ENCODE measurements around the gene KRT84.
"Not testable (repeated sequence)": the region's sequence is repeated elsewhere in the genome, so short reads cannot be mapped to it uniquely, and the experiment has no call there.

Gene KRT84

DNA sequence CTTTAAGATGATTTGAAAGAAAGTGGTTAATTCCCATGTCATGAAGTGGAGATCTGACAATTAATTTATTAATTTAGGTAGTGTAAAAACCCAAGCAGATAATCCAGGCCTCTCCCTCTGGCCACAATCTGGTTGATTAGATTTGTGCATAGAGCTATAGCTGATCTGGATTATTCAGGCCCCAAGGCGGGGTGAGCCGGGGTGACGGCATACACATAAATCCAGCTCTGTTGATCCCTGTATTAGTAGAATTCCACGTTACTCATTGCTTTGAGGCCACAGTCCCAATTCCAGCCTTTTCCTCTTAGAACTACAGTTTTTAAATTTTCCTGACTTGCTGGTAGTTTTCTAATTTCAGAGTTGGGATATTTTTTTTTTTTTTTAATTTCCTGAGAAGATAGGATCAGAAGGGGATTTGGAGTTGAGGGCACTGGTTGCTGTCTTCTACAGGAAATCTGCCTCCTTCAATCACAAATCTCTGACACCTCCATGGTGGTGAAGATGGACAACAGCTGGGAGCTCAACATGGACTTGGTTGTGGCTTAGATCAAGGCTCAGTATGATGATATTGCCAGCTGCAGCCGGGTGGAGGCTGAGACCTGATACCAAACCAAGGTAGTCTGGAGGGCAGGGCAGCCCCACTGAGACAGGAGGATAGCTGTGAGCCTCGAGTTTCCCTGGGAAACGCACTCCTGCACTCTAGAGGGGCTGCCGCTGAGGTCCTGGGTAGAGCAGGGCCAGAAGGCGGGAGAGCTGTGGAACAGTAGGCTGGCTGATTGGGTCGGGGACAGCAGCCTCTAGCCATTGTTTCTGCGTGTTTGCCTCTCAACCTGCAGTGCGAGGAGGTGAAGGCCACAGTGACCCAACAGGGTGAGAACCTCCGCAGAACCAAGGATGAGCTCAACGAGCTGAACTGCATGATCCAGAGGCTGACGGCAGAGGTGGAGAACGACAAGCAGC, 37.6 kb downstream of the KRT84 start:
- in situ Hi-C loops (cut with MboI; ENCODE audit: low sequenced_read_pairs): no loop called here

DNA sequence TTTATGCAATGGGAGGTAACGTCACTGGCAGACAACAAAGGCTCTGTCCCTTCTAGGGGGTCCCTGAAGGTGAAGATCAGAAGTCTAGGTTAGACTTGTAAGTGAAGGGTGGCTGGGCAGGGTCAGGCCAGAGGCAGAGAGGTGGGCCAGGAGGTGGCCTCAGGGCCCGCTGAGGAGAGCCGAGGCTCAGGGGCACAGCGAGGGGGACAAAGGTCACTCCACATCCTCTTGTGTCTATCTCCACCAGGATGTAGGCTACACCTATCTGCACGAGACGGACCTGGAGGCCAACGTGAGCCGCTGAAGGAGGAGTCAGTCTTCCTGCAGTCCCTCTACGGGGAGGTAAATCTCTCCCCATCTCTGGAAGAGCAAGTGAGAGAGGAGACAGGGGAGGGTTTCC, 38.4 kb downstream of the KRT84 start:
- in situ Hi-C loops (cut with MboI; ENCODE audit: low sequenced_read_pairs): no loop called here

DNA sequence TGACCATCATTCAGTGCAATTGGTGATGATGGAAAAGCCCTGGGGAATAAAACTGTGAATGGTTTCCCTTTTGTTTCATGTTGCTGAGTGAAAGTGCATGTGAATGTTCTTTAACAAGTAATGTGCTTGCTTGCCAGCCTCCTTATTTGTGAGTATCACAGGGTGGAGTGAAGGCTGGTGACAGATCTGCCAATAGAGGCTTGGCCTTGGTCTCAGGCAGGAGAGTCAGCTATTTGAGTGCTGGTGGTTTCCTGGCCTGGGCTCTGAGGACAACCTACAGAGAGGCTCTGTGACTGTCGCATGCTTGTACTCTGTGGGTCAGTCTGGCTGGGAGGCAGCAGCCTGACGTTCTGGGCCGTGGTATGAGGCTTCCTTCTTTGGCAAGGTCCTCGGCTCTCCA, 38.9 kb downstream of the KRT84 start:
- in situ Hi-C loops (cut with MboI; ENCODE audit: low sequenced_read_pairs): no loop called here

DNA sequence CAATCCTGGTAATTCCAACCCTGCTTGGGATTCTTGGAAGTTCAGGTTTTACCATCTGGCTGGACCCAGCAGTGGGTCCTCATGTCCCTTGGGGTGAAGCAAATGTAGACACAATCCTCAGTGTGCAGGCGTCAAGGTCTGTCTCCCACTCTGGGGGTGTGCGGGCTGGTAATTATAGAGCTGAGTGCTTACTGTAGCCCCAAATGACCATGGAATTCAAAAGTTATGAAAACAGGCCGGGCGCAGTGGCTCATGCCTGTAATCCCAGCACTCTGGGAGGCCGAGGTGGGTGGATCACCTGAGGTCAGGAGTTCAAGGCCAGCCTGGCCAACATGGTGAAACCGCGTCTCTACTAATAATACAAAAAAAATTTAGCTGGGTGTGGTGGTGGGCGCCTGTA, 40.4 kb downstream of the KRT84 start:
- in situ Hi-C loops (cut with MboI; ENCODE audit: low sequenced_read_pairs): not testable (repeated sequence)

DNA sequence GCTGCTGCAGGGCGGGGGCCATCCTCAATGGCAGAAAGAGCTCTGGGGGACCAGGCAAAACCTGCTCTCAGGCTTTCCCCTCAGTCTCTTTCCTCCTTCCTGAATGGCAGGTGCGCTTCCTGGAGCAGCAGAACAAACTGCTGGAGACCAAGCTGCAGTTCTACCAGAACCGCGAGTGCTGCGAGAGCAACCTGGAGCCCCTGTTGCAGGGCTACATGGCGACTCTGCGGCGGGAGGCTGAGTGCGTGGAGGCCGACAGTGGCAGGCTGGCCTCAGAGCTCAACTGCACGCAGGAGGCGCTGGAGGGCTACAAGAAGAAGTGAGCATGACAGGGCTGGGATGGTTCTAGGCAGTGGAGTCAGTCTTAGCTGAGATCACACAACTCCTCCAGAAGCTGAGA, 41.3 kb downstream of the KRT84 start:
- in situ Hi-C loops (cut with MboI; ENCODE audit: low sequenced_read_pairs): no loop called here

DNA sequence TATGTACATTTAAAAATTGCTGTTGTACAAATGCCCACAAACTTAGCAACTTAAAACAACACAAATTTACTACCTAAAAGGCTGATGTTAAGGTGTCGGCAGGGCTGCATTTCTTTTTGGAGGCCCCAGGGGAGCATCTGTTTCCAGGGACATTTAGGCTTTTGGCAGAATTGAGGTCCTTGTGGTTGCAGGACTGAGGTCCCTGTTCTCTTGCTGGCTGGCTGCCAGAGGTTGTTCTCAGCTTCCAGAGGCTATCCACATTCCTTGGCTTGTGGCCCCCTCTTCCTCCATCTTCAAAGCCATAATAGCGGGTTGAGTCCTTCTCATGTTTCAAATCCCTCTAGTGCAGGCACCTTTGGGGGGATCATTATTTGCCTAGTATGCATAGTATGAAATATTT, 41.9 kb downstream of the KRT84 start:
- in situ Hi-C loops (cut with MboI; ENCODE audit: low sequenced_read_pairs): no loop called here

DNA sequence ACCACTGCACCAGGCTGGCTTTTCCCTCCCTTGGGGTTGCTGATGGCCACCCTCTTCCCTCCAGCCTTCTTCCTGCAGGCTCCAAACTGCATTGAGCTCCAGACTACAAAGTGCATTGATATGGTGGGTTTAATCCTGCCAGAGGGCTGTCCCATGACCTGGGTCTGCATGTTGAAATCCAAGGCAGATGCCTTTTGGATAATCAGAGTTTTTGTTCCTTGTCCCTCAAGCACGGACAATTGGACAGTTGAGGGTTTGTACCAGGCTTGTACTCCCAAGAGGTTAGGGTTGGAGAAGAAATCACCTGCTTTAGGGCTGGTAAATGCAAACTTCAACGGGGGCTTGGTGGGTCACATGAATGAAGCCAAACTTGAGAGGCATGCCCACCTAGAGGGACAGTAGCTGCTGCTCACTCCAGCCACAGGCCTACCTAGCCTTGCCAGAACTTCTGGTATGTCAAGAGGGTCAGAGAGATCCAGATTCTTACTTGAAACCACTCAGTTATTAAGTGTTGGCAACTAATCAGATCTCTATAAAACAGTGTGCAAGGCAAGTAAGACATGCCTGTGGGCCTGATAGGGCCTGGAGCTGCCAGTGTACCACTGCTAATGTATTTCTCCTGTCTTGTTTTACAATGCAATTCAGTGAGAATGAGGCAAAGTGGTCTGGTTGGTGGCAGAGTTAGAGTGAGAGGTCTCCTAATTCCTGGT, 42.5 kb downstream of the KRT84 start:
- in situ Hi-C loops (cut with MboI; ENCODE audit: low sequenced_read_pairs): no loop called here

DNA sequence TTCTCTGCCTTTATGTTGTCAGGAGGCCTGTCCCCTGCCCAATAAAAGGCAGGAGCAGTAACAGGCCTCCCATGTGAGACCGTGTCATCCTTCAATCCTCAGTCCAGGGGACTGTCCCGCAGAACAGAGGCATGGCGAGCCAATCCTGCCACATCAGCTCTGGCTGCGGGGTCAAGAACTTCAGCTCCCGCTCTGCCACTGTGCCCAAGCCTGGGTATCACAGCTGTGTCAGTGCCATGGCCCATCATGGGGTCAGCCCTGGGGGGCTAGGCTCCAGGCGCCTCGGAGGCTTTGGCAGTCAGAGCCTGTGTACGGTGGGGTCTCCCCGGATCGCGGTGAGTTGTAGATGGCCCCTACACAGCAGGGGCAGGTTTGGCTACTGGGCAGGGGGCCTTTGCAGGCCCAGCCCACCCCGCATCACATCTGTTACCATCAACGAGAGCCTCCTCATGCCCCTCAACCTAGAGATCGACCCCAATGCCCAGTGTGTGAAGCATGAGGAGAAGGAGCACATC, 44.3 kb downstream of the KRT84 start:
- in situ Hi-C loops (cut with MboI; ENCODE audit: low sequenced_read_pairs): no loop called here

DNA sequence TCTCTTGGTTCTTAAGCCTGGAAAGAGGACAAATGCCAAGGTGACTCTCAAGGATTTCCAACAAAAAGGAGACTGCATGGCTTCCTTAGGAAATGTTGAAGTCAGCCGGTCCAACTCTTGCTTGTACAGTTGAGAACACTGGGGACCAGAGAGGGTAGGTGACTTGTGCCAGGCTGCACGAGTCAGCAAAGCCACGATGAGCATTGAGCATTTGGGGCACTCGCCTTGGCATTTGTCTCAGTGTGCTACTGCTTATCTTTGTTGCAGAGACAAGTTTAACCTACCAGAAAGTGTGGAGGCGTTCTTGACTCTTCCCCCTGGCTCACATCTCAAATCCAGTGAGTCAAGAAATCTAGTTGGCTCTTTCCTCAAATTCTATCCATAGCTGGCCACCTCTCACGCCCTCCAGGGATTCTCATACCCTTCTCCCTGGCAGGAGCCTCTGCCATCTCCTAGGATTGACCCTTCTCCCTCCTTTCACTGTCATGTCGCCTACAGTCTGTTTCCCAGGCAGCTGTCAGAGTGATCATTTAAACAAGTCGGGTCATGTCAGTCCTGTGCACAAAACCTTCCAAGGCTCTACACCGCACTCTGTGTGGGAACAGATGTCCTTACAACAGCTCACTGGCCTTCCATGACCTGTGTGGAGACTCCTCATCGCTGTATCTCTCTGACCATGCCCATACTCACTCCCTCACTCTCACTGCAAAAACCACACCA, 47.1 kb downstream of the KRT84 start:
- in situ Hi-C loops (cut with MboI; ENCODE audit: low sequenced_read_pairs): no loop called here

DNA sequence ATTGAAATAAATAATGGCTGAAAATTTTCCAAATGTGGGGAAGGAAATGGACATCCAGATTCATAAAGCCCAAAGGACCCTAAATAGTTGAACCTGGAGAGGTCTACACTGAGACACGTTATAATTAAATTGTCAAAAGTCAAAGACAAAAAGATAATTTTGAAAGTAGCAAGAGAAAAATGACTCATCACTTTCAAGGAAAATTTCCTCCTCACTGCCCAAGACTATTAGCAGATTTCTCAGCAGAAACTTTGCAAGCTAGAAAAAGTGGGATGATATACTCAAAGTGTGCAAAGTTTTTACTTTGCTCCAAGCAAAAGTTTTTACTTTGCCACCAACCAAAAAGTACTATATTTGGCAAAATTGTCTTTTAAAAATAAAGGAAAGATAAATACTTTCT, 48.4 kb downstream of the KRT84 start:
- in situ Hi-C loops (cut with MboI; ENCODE audit: low sequenced_read_pairs): no loop called here

DNA sequence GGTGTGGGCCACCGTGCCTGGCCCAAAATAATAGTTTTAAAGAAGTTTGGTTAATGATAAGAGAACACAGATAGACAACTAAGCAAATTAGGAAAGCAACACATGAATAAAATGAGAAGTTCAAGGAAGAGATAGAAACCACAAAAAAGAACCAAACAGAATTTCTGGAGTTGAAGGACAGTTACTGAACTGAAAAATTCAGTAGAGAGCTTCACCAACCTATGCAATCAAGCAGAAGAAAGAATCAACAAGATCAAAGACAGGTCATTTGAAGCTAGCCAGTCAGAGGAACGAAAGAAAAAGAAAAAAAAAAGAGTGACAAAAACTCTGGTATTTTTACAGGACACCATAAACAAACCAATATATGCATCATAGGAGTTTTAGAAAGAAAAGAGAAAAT, 48.8 kb downstream of the KRT84 start:
- in situ Hi-C loops (cut with MboI; ENCODE audit: low sequenced_read_pairs): no loop called here

DNA sequence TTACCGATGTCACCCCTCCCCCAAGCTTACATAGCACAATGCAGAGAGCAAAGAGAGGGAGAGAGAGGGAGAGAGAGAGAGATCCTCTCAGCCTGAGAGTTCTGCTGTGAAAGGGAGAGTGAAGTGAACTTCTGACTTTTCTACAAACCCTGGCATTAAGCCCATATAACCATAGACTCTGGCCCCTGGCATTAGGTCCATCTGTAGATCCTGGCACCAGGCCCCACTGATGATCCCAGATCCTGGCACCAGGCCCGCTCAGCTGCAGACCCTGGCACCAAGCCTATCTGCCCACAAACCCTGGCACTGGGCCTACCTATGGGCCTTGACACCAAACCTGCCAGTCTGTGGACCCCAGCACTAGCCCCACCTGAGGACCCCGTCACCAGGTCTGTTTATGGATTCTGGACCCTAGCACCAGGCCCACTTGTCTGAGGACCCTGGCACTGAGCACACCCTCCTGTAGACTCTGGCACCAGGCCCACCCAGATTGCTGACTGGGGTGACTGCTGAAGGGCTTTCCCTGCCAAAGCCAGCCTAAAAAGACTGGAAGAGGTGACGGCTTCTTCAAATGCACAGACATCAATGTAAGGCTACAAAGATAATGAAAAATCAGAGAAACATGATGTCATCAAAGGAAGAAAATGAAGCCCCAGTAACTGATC, 49.7 kb downstream of the KRT84 start:
- in situ Hi-C loops (cut with MboI; ENCODE audit: low sequenced_read_pairs): no loop called here

DNA sequence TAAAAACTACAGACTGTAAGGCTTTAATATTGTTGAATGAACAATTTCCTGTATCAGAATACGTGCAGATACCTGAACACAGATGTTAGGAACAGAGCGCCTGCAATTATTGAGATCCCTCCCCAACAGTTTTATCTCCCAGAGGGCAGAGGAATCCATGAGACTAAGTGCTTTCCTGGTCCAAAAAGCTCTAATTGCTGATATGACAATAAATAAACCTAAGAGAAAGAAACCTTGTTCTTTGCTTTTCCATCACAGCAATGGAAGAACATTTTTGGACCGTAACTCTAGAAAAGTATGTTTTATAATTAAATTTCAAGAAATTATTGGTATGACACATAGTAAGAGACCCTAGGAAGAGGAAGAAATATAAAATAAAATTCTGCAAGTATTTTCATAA, 51.3 kb downstream of the KRT84 start:
- in situ Hi-C loops (cut with MboI; ENCODE audit: low sequenced_read_pairs): no loop called here

DNA sequence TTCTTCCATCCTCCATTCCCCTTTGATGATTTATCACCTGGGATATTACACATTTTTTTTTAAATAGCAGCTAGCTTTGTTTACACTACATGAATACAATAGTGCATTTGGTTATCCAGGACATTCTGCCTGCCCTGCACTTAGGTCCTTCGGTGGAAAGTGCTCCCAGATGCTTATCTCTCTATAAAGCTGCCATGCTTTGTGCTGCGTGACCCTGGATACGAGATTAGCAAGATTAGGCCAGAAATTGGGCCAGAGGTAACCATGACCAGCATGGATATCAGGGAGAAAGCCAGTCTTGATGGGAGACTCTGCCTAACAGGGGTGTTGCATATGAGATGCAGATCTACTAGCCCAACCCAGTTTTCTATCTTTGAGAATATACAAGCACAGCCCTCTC, 52.1 kb downstream of the KRT84 start:
- in situ Hi-C loops (cut with MboI; ENCODE audit: low sequenced_read_pairs): no loop called here

DNA sequence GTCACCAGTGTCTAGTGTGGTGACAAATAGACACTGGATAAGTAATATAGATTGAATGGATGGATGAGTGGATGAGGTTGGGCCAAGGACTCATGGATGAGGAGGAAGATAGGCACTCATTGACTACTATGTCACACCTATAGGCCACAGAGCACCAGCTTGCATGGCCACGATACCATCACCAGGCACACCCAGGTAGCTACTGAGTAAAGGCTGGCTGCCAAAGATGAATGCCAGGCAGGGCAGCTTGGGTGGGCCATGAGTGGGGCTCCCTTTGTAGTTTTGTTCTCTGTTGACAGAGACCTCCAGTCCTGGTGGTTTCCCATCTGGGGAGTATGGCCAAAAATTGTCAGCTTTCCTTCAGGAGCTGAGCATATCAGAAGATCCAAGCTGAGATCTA, 53.1 kb downstream of the KRT84 start:
- in situ Hi-C loops (cut with MboI; ENCODE audit: low sequenced_read_pairs): no loop called here

DNA sequence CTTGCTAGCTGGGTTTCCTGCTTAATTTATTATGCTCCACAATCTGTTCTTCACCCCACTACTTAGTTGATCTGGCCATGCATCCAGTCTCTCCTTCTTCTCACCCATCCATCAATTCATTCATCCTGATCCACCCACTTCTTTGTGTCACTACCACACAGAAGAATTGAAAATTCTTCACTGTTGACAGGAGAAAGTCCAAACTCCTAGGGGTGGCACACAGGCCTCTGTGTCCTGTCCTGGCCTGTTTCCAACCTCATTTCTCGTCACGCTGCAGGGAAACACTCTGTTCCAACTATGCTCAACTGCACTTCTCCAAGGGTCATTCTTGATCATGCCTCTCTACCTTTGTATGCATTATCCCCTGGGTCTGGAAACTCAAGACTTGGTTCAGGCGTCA, 53.6 kb downstream of the KRT84 start:
- in situ Hi-C loops (cut with MboI; ENCODE audit: low sequenced_read_pairs): no loop called here

DNA sequence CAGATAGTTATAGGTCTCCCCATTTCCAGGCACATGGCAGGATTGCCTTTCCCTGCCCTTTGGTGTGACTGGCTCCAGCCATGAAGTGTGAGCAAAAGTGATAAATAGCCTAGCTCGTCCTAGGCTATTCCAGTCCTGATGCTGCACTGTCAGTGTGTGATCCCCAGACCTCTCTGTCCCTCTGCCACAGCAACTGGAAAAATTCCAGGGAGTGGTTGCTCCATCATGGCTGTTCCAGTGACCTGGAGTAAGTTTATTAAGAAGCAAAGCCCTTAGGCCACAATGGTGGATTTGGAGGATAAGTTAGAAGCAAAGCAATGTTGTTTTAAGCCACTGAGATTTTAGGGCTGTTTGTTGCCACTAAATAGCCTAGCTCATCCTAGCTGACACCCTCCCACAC, 54.4 kb downstream of the KRT84 start:
- in situ Hi-C loops (cut with MboI; ENCODE audit: low sequenced_read_pairs): no loop called here

DNA sequence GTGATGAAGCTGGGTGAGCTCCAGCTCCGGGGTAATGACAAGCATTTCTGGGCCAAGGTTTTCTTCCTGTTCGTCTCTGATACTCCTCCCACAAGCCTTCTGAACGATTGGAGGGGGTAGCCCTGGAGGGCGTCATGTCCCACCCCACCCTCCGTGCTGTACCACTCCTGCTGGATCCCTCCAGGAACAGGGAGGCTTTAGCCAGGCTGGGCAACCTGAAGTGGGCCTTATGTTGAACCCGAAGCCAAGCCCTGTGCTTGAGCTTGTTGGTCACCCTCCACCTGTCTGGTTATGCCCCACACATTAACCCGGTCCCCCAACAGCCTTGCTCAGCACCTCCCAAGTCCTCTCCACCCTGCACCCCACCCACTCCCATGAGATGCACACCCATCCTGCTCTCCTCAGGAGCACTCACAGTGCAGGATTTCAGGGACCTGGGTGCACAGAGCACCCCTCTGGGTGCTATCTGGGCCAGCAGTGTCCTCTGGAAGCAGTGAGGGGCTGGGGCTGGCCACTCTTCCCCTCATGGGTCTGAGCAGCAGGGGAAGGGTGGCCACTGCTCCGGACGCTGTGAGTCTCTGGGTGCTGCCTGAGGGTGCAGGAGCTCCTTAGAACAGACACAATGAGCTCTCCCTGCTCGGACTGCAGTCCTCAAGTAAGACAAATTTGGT, 57.5 kb downstream of the KRT84 start:
- in situ Hi-C loops (cut with MboI; ENCODE audit: low sequenced_read_pairs): no loop called here
